Measurements from ENCODE around the gene NEDD4L. TPM values are rescaled to one million over a fixed set of nuclear protein-coding genes. Genes with fewer than 3 reads are reported as not detected.

NEDD4L gene
- total and polyA plus RNA-seq, 10 of the 15 experiments (the other 5 are each of a cell fraction or from before 2014, with no cell fraction given), result 7.4 to 24.0 (median 17.7) TPM

DNA sequence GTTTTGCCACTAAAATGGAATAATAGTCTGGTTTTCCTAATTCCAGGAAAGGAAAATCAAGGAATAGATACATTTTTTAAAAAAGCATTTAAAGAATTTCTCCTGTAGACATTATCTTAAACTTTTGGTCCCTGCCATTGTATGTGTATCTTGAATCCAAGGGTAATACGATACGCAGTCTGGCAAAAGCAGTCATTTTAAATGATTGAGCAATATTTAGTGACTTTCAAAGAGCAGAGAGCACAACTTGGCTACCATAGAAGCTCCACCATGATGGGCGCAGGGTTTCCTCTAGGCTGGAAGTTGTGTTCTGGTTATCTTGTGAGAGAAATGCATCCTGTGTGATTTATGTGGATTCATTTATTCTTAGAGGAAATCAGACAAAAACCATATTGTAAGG lies 92.9 kb downstream of the NEDD4L start:
- no peak for ATAC-seq
- no peak overlapping the region for H3K9ac ChIP-seq (ENCODE audit: control insufficient read depth, insufficient read depth, low read length)
- no peaks in the 10 kb centered on the region for H4K20me1 ChIP-seq (ENCODE audit: control insufficient read depth, insufficient read depth)
- no peak overlapping the region for H2AFZ ChIP-seq (ENCODE audit: control insufficient read depth, low read depth, low read length)
- POLR2A ChIA-PET, result interaction anchor here (0.6 to 1.4 kb wide), 2 partner anchors 36 to 90 kb away, joined by 3 to 4 read pairs; no protein-coding TSS in a partner anchor
- no peak for DNase-seq (ENCODE audit: low read depth, low spot score)
- no peak overlapping the region for H3K4me3 ChIP-seq
- BruUV-seq (replicated peaks), result no TSS peak
- H3K79me2 ChIP-seq (ENCODE audit: control insufficient read depth, insufficient read depth, low read length), result no peaks in the 10 kb centered on the region
- no peak for FAIRE-seq
- in situ Hi-C loops (cut with MboI) (no loop called here), intact Hi-C loops (cut with micrococcal nuclease; ENCODE audit: unreplicated experiment) (loop anchor here (5.0 kb wide), 1 partner anchor 255 kb away; no protein-coding TSS in a partner anchor)
- no peaks in the 10 kb centered on the region for H3K36me3 ChIP-seq (ENCODE audit: control insufficient read depth in 2 of 2, insufficient read depth in 2 of 2, low read length in 1 of 2)
- RAD21 ChIA-PET (ENCODE audit: unreplicated experiment), result interaction anchor here (1.1 to 3.4 kb wide), 13 partner anchors 10 to 358 kb away, joined by 3 to 31 read pairs (median 6); partner anchors contain the start of gene NEDD4L
- SMC1A ChIA-PET (ENCODE audit: uncharacterized antibody, unreplicated experiment), result interaction anchor here (0.6 to 3.4 kb wide), 13 partner anchors 9 to 185 kb away, joined by 3 to 16 read pairs (median 7); no protein-coding TSS in a partner anchor
- WGBS (ENCODE audit: insufficient coverage, insufficient replicate concordance, low lambda C conversion rate, missing lambda C conversion rate), result 93% methylated on average over 3 of the region's 3 CpGs
- H3K4me2 ChIP-seq (ENCODE audit: control insufficient read depth, insufficient read depth), result no peak overlapping the region
- no peaks in the 10 kb centered on the region for H3K9me3 ChIP-seq (replicated peaks; ENCODE audit: control insufficient read depth, insufficient read depth, low read length)
- CTCF ChIA-PET, result interaction anchor here (0.9 to 5.7 kb wide), 16 partner anchors 10 to 627 kb away, joined by 3 to 62 read pairs (median 16); partner anchors contain the start of gene NEDD4L
- H3K27ac ChIP-seq (ENCODE audit: control insufficient read depth, insufficient read depth), result no peak overlapping the region
- H3K4me1 ChIP-seq (ENCODE audit: control insufficient read depth, insufficient read depth, low read length), result no peaks in the 10 kb centered on the region
- H3K27me3 ChIP-seq (replicated peaks in 1 of 2; ENCODE audit: control insufficient read depth in 2 of 2, insufficient read depth in 2 of 2, low read length in 1 of 2), result no peaks in the 10 kb centered on the region
- TF ChIP-seq JUND (IDR thresholded peaks at IDR 0.05; ENCODE audit: low read depth, low read length) (no peak), CHD4 (IDR thresholded peaks at IDR 0.05) (no peak), TBL1XR1 (IDR thresholded peaks at IDR 0.05; ENCODE audit: low read depth, low read length) (no peak), YBX1 (IDR thresholded peaks at IDR 0.05) (no peak), ZNF622 (IDR thresholded peaks at IDR 0.05) (no peak), MTA2 (IDR thresholded peaks at IDR 0.05; ENCODE audit: low read depth) (no peak), SMC3 (IDR thresholded peaks at IDR 0.05; ENCODE audit: borderline replicate concordance, low read length) (no peak), ATF7 (IDR thresholded peaks at IDR 0.05; ENCODE audit: low read depth) (no peak), RELB (IDR thresholded peaks at IDR 0.05; ENCODE audit: low read depth) (no peak), MYB (IDR thresholded peaks at IDR 0.05; ENCODE audit: borderline replicate concordance, low read depth, low read length) (no peak), ZZZ3 (IDR thresholded peaks at IDR 0.05; ENCODE audit: control insufficient read depth, insufficient read length, low read depth) (no peak), EED (IDR thresholded peaks at IDR 0.05; ENCODE audit: low read depth) (no peak), NBN (IDR thresholded peaks at IDR 0.05) (no peak), MEF2B (IDR thresholded peaks at IDR 0.05; ENCODE audit: partially characterized antibody, poor library complexity, severe bottlenecking) (no peak), IRF4 (IDR thresholded peaks at IDR 0.05; ENCODE audit: low read depth, low read length) (no peak)
- TF ChIP-seq, protein P1, sequence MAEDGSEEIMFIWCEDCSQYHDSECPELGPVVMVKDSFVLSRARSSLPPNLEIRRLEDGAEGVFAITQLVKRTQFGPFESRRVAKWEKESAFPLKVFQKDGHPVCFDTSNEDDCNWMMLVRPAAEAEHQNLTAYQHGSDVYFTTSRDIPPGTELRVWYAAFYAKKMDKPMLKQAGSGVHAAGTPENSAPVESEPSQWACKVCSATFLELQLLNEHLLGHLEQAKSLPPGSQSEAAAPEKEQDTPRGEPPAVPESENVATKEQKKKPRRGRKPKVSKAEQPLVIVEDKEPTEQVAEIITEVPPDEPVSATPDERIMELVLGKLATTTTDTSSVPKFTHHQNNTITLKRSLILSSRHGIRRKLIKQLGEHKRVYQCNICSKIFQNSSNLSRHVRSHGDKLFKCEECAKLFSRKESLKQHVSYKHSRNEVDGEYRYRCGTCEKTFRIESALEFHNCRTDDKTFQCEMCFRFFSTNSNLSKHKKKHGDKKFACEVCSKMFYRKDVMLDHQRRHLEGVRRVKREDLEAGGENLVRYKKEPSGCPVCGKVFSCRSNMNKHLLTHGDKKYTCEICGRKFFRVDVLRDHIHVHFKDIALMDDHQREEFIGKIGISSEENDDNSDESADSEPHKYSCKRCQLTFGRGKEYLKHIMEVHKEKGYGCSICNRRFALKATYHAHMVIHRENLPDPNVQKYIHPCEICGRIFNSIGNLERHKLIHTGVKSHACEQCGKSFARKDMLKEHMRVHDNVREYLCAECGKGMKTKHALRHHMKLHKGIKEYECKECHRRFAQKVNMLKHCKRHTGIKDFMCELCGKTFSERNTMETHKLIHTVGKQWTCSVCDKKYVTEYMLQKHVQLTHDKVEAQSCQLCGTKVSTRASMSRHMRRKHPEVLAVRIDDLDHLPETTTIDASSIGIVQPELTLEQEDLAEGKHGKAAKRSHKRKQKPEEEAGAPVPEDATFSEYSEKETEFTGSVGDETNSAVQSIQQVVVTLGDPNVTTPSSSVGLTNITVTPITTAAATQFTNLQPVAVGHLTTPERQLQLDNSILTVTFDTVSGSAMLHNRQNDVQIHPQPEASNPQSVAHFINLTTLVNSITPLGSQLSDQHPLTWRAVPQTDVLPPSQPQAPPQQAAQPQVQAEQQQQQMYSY (CRISPR knock-in tag; IDR thresholded peaks at IDR 0.05), result no peak
- TF ChIP-seq, protein P2, sequence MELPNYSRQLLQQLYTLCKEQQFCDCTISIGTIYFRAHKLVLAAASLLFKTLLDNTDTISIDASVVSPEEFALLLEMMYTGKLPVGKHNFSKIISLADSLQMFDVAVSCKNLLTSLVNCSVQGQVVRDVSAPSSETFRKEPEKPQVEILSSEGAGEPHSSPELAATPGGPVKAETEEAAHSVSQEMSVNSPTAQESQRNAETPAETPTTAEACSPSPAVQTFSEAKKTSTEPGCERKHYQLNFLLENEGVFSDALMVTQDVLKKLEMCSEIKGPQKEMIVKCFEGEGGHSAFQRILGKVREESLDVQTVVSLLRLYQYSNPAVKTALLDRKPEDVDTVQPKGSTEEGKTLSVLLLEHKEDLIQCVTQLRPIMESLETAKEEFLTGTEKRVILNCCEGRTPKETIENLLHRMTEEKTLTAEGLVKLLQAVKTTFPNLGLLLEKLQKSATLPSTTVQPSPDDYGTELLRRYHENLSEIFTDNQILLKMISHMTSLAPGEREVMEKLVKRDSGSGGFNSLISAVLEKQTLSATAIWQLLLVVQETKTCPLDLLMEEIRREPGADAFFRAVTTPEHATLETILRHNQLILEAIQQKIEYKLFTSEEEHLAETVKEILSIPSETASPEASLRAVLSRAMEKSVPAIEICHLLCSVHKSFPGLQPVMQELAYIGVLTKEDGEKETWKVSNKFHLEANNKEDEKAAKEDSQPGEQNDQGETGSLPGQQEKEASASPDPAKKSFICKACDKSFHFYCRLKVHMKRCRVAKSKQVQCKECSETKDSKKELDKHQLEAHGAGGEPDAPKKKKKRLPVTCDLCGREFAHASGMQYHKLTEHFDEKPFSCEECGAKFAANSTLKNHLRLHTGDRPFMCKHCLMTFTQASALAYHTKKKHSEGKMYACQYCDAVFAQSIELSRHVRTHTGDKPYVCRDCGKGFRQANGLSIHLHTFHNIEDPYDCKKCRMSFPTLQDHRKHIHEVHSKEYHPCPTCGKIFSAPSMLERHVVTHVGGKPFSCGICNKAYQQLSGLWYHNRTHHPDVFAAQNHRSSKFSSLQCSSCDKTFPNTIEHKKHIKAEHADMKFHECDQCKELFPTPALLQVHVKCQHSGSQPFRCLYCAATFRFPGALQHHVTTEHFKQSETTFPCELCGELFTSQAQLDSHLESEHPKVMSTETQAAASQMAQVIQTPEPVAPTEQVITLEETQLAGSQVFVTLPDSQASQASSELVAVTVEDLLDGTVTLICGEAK (IDR thresholded peaks at IDR 0.05; ENCODE audit: borderline replicate concordance), result no peak
